GM06990 (cell line): ENCODE results near the gene TENM4.

Source experiments
- DNase-seq: peaks from one replicate; pipeline ENCODE4 v3.0.0-alpha.2; 2011; ENCODE audit not compliant: insufficient read length; ENCODE audit errors: extremely low read depth
- H3K27me3 ChIP-seq: replicated peaks from 2 replicates; pipeline ENCODE4 v1.6.0; 2011; ENCODE audit warnings: low read length; ENCODE audit not compliant: control insufficient read depth, insufficient read depth
- H3K36me3 ChIP-seq: 2 replicates; pipeline ENCODE4 v1.5.1; 2011; ENCODE audit warnings: low read length; ENCODE audit not compliant: control insufficient read depth, insufficient read depth
- H3K4me3 ChIP-seq: replicated peaks from 2 replicates; pipeline ENCODE4 v1.5.1; 2011; ENCODE audit warnings: low read depth, mild to moderate bottlenecking, control low read depth, low read length
- TF ChIP-seq, protein P1 (sequence below): IDR thresholded peaks from 2 replicates; pipeline ENCODE4 v1.5.1; 2011; ENCODE audit warnings: low read length, control low read depth, mild to moderate bottlenecking, inconsistent platforms; ENCODE audit not compliant: insufficient read depth, poor library complexity, severe bottlenecking

Gene TENM4

GRCh38 chr11:78753297-78753696, 687.5 kb downstream of the TENM4 start:
- TF ChIP-seq, protein P1, sequence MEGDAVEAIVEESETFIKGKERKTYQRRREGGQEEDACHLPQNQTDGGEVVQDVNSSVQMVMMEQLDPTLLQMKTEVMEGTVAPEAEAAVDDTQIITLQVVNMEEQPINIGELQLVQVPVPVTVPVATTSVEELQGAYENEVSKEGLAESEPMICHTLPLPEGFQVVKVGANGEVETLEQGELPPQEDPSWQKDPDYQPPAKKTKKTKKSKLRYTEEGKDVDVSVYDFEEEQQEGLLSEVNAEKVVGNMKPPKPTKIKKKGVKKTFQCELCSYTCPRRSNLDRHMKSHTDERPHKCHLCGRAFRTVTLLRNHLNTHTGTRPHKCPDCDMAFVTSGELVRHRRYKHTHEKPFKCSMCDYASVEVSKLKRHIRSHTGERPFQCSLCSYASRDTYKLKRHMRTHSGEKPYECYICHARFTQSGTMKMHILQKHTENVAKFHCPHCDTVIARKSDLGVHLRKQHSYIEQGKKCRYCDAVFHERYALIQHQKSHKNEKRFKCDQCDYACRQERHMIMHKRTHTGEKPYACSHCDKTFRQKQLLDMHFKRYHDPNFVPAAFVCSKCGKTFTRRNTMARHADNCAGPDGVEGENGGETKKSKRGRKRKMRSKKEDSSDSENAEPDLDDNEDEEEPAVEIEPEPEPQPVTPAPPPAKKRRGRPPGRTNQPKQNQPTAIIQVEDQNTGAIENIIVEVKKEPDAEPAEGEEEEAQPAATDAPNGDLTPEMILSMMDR: no peak
- no peak for DNase-seq
- Histone ChIP-seq H3K4me3 (no peak overlapping the region), H3K27me3 (no peaks in the 10 kb centered on the region; the same call in none of the 2 replicates), H3K36me3 (no peaks in the 10 kb centered on the region)

GRCh38 chr11:78752494-78752893, 688.3 kb downstream of the TENM4 start:
- no peaks in the 10 kb centered on the region for H3K36me3 ChIP-seq
- TF ChIP-seq, protein P1: no peak
- DNase-seq: no peak
- H3K27me3 ChIP-seq: no peaks in the 10 kb centered on the region; the same call in none of the 2 replicates
- no peak overlapping the region for H3K4me3 ChIP-seq

- TF ChIP-seq, protein P1: no peak
- DNase-seq: no peak
- no peaks in the 10 kb centered on the region; the same call in 1 of the 2 replicates for H3K27me3 ChIP-seq
- H3K4me3 ChIP-seq: no peak overlapping the region
- H3K36me3 ChIP-seq: no peaks in the 10 kb centered on the region
These were observed 691.7 kb downstream of the TENM4 start for GRCh38 chr11:78748918-78749690.

DNA sequence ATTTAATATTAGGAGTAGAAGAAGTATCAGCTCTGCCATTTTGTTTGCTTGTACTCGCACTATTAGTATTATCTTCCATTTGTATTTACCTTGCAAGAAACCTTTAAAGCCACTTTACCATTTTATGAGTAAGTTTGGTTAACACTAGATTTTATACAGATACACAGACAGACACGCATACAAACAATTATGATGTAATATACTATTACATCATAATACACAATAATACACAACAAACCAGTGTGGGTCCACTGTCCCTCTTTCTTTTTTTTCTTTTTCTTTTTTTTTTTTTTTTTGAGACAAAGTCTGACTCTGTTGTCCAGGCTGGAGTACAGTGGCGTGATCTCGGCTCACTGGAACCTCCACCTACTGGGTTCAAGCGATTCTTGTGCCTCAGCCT, 695.9 kb downstream of the TENM4 start:
- Histone ChIP-seq H3K4me3 (no peak overlapping the region), H3K36me3 (no peaks in the 10 kb centered on the region), H3K27me3 (no peaks in the 10 kb centered on the region; the same call in 1 of the 2 replicates)
- TF ChIP-seq, protein P1: no peak
- DNase-seq: no peak

GRCh38 chr11:78744202-78744601, 696.6 kb downstream of the TENM4 start:
- Histone ChIP-seq H3K27me3 (no peaks in the 10 kb centered on the region; the same call in 1 of the 2 replicates), H3K4me3 (no peak overlapping the region), H3K36me3 (no peaks in the 10 kb centered on the region)
- TF ChIP-seq, protein P1: no peak
- DNase-seq: no peak
